RCC 7860 (cell line): ENCODE results near the gene SLC16A7.
"Not testable (repeated sequence)": the region's sequence is repeated elsewhere in the genome, so short reads cannot be mapped to it uniquely, and the experiment has no call there.

ENCODE experiments used
- DNase-seq: peaks from one replicate; pipeline ENCODE4 v3.0.0-alpha.2; 2015; ENCODE audit warnings: low spot score
- FAIRE-seq: peaks from 2 replicates; lab custom pipeline; 2012; peaks lifted over from hg19 to GRCh38; lab: Jason Lieb, UNC

SLC16A7 gene

GRCh38 chr12:59733200-59733599, 137.4 kb downstream of the SLC16A7 start:
- no peak for DNase-seq
- FAIRE-seq = no peak

DNA sequence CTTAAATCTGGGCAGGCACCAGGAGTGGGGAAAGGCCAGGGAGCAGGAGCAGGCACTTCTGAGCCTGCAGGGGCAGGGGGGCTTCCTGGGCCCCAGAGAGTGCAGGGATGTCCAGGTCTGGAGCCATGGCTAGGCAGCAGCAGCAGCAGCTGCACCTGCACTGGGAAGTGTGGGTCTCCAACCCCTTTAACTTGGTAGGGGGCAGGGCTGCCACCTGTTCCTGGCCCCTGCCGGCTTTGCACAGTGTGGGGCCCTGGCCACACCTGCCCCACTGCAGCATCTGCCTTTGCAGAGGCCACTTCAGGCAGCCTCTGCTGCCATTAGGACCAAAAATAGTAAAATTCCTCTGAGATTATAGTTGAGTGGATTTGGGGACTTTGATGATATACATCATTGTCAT, 138.5 kb downstream of the SLC16A7 start:
- no peak for DNase-seq
- no peak for FAIRE-seq

DNA sequence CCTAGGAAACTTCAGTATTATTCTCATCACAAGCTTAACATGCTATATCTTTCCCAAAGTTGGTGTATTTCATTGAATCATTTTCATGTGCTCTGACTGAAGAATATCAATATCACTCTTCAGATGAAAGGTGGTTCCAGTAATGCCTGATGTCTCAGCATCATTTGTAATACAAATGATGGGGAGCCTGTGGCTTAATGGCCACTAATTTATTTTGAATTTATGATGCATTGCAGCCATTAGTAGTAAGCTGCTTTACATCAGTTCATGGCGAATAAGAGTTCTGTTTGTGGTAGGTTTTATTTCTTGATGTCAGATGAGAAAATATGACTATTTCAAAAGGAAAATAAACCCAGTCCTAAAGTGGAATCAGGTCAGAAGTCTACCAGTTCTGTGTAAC, 139.4 kb downstream of the SLC16A7 start:
- DNase-seq (no peak), FAIRE-seq (no peak)

GRCh38 chr12:59736359-59736758, 140.5 kb downstream of the SLC16A7 start:
- no peak for FAIRE-seq
- no peak for DNase-seq

- DNase-seq (no peak), FAIRE-seq (no peak)
Measured at GRCh38 chr12:59736786-59737185, 141.0 kb downstream of the SLC16A7 start.

- DNase-seq (no peak), FAIRE-seq (no peak)
Measured at GRCh38 chr12:59737725-59738463, 142.1 kb downstream of the SLC16A7 start.

DNA sequence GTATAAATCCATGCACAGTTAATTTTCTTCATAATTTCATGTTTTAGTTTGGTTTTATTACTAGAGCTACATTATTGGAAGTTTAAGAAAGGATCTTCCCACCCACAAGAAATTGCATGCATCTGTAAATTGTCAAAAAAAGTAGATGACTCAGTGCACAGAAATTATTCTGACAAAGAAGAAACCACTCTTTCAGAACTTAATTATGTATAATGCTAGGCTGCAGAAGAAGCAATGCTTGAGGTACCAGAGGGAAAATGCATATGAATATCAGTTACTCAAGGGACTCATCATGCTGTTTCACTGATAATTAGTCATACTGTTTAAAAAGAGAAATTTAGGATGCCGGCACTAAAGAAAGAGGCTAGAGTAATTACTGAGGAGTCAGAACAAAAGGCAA, 147.0 kb downstream of the SLC16A7 start:
- FAIRE-seq = no peak
- no peak for DNase-seq

GRCh38 chr12:59744564-59744963, 148.7 kb downstream of the SLC16A7 start:
- FAIRE-seq = no peak
- no peak for DNase-seq

GRCh38 chr12:59751091-59751490, 155.3 kb downstream of the SLC16A7 start:
- not testable (repeated sequence) for DNase-seq, FAIRE-seq

DNA sequence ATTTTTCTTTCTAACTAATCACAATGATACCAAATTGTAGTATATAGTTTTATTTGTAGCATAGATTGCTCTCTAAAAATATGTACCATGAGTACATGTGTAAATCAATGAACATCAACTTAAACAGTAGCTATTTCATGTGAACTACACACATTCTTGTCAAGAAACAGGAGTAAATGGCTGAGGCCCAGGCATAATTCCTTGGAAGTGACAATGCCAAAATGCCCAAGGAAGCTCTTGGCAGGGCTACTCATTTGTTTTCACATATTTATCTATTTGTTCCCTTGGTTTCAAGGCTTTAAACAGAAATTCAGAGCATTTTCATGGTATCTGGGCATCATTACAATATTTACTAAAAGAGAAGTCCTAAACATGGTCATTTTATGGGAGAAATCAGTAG, 165.7 kb downstream of the SLC16A7 start:
- no peak for FAIRE-seq

GRCh38 chr12:59763835-59764234, 168.0 kb downstream of the SLC16A7 start:
- FAIRE-seq (no peak), DNase-seq (no peak)

More for the DNA sequence above, 165.7 kb downstream of the SLC16A7 start:
- DNase-seq = no peak

DNA sequence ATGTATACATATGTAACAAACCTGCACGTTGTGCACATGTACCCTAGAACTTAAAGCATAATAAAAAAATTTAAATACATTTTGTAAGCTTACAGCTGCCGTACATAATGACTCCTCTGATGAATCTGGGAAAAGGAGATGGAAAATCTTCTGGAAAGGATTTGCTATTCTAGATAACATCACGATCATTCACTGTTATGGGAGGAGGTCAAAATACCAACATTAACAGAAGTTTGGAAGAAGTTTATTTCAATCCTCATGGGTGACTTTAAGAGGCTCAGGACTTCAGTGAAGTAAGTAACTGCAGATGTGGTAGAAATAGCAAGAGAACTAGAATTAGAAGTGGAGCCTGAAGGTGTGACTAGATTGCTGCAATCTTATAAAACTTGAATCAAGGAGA, 172.2 kb downstream of the SLC16A7 start:
- DNase-seq = no peak
- FAIRE-seq = no peak

- no peak for FAIRE-seq
- DNase-seq = no peak
Measured at GRCh38 chr12:59780605-59781135, 184.8 kb downstream of the SLC16A7 start.

DNA sequence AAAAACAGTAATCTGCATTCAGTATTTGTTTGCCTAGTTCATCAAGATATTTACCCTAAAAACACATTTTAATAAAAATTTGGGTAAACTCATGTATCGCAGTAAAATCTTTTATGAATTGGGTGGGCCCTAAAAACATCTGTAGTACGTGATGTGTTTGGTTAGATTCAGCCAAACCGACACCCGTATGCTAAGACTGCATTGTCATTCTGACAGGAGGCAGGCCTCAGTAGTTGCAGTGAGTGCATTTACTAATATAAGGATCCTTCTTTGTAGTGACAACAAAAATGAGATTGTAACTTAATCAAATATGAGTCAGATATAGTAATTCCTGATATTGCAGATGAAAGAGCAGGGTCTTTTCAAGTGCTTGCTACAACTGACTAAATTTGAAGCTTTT, 191.8 kb downstream of the SLC16A7 start:
- DNase-seq (no peak), FAIRE-seq (no peak)

DNA sequence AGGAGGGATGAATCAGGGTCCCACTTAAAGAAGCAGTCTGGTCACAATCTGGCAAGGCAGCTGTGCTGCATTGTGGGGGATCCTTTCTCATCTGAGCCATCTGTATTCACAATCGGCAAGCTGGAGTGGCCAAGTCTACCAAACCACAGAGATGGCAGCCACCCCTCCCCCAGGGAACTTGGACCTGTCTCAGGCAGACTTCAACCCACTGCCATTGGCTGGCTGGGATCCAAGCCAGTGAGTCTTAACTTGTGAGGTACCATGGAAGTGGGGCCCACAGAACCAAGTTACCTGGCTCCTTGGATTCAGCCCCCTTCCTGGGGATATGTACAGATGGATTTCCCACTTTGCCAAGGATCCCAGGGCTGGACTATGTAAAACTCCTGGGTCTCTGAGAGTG, 196.8 kb downstream of the SLC16A7 start:
- DNase-seq = no peak
- FAIRE-seq = no peak

- no peak for DNase-seq
- FAIRE-seq = no peak
Measured at GRCh38 chr12:59803735-59804134, 207.9 kb downstream of the SLC16A7 start.

DNA sequence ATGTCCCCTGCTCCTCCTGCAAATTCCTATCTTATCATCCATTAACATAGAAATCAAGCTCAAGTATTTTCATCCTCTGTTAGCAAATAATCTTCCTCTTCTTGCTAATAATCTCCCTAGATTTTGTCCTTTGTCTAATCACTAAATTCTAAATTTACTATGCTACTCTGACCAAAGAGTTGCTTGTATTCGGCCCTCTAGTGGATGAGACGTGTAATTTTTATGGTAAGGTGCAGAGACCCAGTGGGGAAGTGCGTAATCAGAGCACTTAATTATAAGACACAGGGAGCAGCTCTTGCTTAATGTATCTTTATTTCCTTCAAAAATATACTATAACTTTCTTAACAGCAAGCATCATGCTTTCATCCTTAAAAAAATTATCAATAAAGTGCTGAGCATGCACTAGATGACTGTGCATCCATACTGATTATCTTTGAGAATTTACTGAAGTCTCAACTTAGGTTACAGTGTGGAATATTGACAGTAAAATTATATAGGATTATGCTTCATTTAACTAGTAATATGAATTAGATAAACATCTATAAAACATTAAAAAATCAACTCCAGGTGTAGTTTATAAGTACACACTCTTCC, 212.6 kb downstream of the SLC16A7 start:
- FAIRE-seq (no peak), DNase-seq (peak; percentile 12)

- DNase-seq = no peak
- no peak for FAIRE-seq
Measured at GRCh38 chr12:59811991-59812390, 216.2 kb downstream of the SLC16A7 start.

GRCh38 chr12:59812716-59813115, 216.9 kb downstream of the SLC16A7 start:
- no peak for FAIRE-seq

GRCh38 chr12:59820594-59821011, 224.8 kb downstream of the SLC16A7 start:
- FAIRE-seq (no peak), DNase-seq (no peak)

More at GRCh38 chr12:59812716-59813115, 216.9 kb downstream of the SLC16A7 start:
- DNase-seq = no peak

DNA sequence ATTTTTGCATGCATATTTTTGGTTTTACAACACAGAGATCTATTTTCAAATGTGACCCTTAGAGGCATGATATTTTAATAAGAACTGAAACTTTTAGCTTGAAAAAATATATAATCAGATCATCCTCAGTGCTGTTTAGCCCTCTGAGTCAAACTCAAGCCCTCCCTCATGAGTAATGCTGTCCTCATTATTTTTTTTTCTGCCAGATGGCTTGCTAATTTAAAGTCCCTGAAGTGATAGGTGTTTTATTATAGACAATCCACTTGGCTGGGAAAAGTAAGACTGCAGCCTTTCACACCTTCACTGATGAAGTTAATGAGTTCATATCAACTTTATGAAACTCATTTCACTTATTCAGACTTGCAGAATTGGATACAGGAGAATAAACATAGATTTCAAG, 227.7 kb downstream of the SLC16A7 start:
- FAIRE-seq = no peak
- no peak for DNase-seq

DNA sequence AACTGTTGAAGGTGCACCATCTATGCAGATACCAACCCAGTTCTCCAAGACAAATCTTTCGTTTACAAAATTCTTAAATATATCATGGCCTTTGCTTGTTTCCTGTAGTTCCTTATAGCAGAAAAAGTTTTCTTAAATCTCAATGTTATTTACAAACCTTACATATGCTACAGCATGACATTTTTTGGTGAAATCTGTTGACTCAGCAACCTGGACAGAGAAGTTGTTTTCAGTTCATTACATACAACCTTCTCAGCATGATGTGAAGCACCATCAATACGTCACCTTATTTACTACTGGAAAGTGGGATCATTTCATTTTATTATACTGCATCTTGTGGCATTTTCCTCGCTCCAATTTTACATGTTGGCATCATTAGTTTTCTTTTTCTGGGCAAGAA, 231.9 kb downstream of the SLC16A7 start:
- FAIRE-seq (no peak), DNase-seq (no peak)
